A673 (cell line): ENCODE data around the gene COL4A2.

ENCODE experiments used
- CTCF ChIP-seq: fragments of 300-800, 200-600 bp; sonication (generic); conservative IDR thresholded peaks from 2 replicates; pipeline ENCODE4 v1.5.1; 2017; ENCODE audit warnings: low read depth, mild to moderate bottlenecking, antibody characterized with exemption, low read length, moderate library complexity, mixed read lengths
- EZH2 ChIP-seq: fragments of 200-600 bp; sonication (generic); IDR thresholded peaks from 2 replicates; pipeline ENCODE4 v1.6.1; 2017; ENCODE audit warnings: borderline replicate concordance, low read depth, mild to moderate bottlenecking, mixed read lengths, antibody characterized with exemption, low read length; ENCODE audit not compliant: poor library complexity, severe bottlenecking

- TF ChIP-seq CTCF (no peak), EZH2 (no peak)
These were observed 197.0 kb downstream of the COL4A2 start for GRCh38 chr13:110503979-110504499.
